Measurements from ENCODE around the gene SPTBN1. TPM values are rescaled to one million over a fixed set of nuclear protein-coding genes. Genes with fewer than 3 reads are reported as not detected.

The SPTBN1 gene
- total and polyA plus RNA-seq, 2 experiments from 2014 or later = 58.1 to 204 TPM

- DNase-seq (ENCODE audit: low spot score) (peak; percentile 55), ATAC-seq (peak; percentile 63)
- H3F3A ChIP-seq (replicated peaks; ENCODE audit: low read depth) = no peaks in the 10 kb centered on the region; the same call in 1 of the 2 replicates
- Mint-ChIP-seq H3K4me3 (peak overlapping the region; percentile 98), H3K27ac (peak overlapping the region; percentile 97), H3K9me3 (no peaks in the 10 kb centered on the region), H3K27me3 (ENCODE audit: insufficient read depth, low read depth, poor library complexity) (no peaks in the 10 kb centered on the region), H3K4me1 (peaks cover 38% of the 10 kb centered on the region), H3K36me3 (ENCODE audit: low read depth) (peaks cover 3% of the 10 kb centered on the region; the same call in 1 of the 3 replicates)
- H3K9me2 ChIP-seq (ENCODE audit: insufficient read depth) = no peaks in the 10 kb centered on the region
- peak overlapping the region; percentile 89 for H3K4me2 ChIP-seq
- H3K27me3 ChIP-seq (ENCODE audit: insufficient read depth) = no peaks in the 10 kb centered on the region
- peaks cover 52% of the 10 kb centered on the region for H3K79me2 ChIP-seq (replicated peaks; ENCODE audit: insufficient read depth)
- H4K20me1 ChIP-seq (replicated peaks; ENCODE audit: insufficient read depth) = peaks cover 7% of the 10 kb centered on the region
- H3K4me3 ChIP-seq = peak overlapping the region; percentile 70
- no peaks in the 10 kb centered on the region for H3K36me3 ChIP-seq (ENCODE audit: insufficient read depth)
- H3K27ac ChIP-seq (ENCODE audit: low read depth) = peak overlapping the region; percentile 99
- H3K4me1 ChIP-seq (ENCODE audit: insufficient read depth) = peaks cover 32% of the 10 kb centered on the region
- H2AFZ ChIP-seq = peak overlapping the region; percentile 86; the same call in 1 of the 2 replicates
- peak; percentile 50; the same call in 1 of the 2 replicates for TF ChIP-seq POLR2AphosphoS5 (IDR thresholded peaks at IDR 0.05; ENCODE audit: low read depth)
- TF ChIP-seq CTCF (conservative IDR thresholded peaks at IDR 0.05; ENCODE audit: low read depth in 2 of 2) = 0 out of 4 replicates have a peak, but pooled peaks of 1 of the 2 experiments have one; percentile 10
- no peak for TF ChIP-seq STAT1 (IDR thresholded peaks at IDR 0.05; ENCODE audit: unreplicated experiment)
- TF ChIP-seq NANOG (IDR thresholded peaks at IDR 0.05; ENCODE audit: borderline replicate concordance) = no peak
Measured at GRCh38 chr2:54557601-54558187, 101.6 kb downstream of the SPTBN1 start.

GRCh38 chr2:54558188-54559005 is 102.3 kb downstream of the SPTBN1 start:
- peak; percentile 71 for ATAC-seq
- Histone ChIP-seq H3K4me3 (peak overlapping the region; percentile 70), H3K4me1 (ENCODE audit: insufficient read depth) (peaks cover 37% of the 10 kb centered on the region), H3K27ac (ENCODE audit: low read depth) (peak overlapping the region; percentile 99), H3F3A (replicated peaks; ENCODE audit: low read depth) (no peaks in the 10 kb centered on the region; the same call in 1 of the 2 replicates), H3K4me2 (peak overlapping the region; percentile 89), H3K36me3 (ENCODE audit: insufficient read depth) (no peaks in the 10 kb centered on the region), H2AFZ (peak overlapping the region; percentile 86; the same call in 1 of the 2 replicates), H3K27me3 (ENCODE audit: insufficient read depth) (no peaks in the 10 kb centered on the region), H3K9me2 (ENCODE audit: insufficient read depth) (no peaks in the 10 kb centered on the region), H3K79me2 (replicated peaks; ENCODE audit: insufficient read depth) (peaks cover 59% of the 10 kb centered on the region), H4K20me1 (replicated peaks; ENCODE audit: insufficient read depth) (peaks cover 13% of the 10 kb centered on the region)
- peak; percentile 90 for DNase-seq (ENCODE audit: low spot score)
- no peaks in the 10 kb centered on the region for H3K9me3 Mint-ChIP-seq
- H3K27ac Mint-ChIP-seq = peak overlapping the region; percentile 95
- TF ChIP-seq ZNF114 (CRISPR knock-in tag; IDR thresholded peaks at IDR 0.05) (no peak), REST (IDR thresholded peaks at IDR 0.05; ENCODE audit: unreplicated experiment) (no peak), POLR2AphosphoS5 (IDR thresholded peaks at IDR 0.05; ENCODE audit: low read depth) (peak; percentile 70), ETS1 (IDR thresholded peaks at IDR 0.05) (no peak), CREB1 (CRISPR knock-in tag; IDR thresholded peaks at IDR 0.05; ENCODE audit: low read depth) (peak; percentile 67), STAT1 (IDR thresholded peaks at IDR 0.05; ENCODE audit: unreplicated experiment) (no peak)
- peaks cover 44% of the 10 kb centered on the region for H3K4me1 Mint-ChIP-seq
- H3K27me3 Mint-ChIP-seq (ENCODE audit: insufficient read depth, low read depth, poor library complexity) = no peaks in the 10 kb centered on the region
- H3K36me3 Mint-ChIP-seq (ENCODE audit: low read depth) = peaks cover 3% of the 10 kb centered on the region; the same call in 1 of the 3 replicates
- peak overlapping the region; percentile 98 for H3K4me3 Mint-ChIP-seq

Measured in GM23338 (cell line).